ENCODE data around the gene GRIN2A. TPM values are rescaled to one million over a fixed set of nuclear protein-coding genes. Genes with fewer than 3 reads are reported as not detected.

GRIN2A gene
- total RNA-seq, 4 donors from 2014 or later, result 0.32 to 3.6 (median 2.0) TPM

DNA sequence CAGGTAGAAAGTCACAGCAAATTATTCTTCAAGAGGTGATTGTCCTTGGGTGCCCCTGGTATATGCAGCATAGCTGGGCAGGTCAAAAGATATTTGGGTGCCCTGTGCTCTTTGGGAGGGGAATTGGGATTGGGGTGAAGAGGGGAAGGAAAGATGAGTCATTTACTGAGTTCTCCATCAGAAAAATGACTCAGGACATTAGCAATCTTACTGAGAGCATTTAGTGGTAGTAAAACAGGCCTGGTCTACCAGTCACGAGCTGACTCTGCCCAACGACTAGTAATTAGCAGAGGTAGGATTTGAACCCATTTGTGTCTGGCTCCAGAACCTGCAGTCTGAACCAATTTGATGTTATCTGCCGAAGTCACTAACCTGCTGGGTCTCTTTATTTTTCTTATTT is 6.0 kb upstream of the GRIN2A start:
- intact Hi-C loops (cut with DNase I), result loop anchor here (10.0 kb wide), 3 partner anchors 273 to 1023 kb away; no protein-coding TSS in a partner anchor

GRCh38 chr16:10181196-10182162 is 749 bp downstream of the GRIN2A start:
- Histone ChIP-seq H3K36me3 (no peaks in the 10 kb centered on the region), H3K27ac (replicated peaks in 1 of 4) (peak overlapping the region; percentile 9 to 60 (median 38)), H3K4me1 (peaks cover 24 to 45% (median 36%) of the 10 kb centered on the region in 4 donors), H3K9me3 (no peaks in the 10 kb centered on the region), H3K4me3 (peak overlapping the region; percentile 53 to 62 (median 56)), H3K27me3 (peaks cover 0 to 36% (median 4%) of the 10 kb centered on the region in 4 donors)
- TF ChIP-seq CTCF (IDR thresholded peaks at IDR 0.05) (peak; percentile 73 to 97 (median 93)), POLR2AphosphoS5 (IDR thresholded peaks at IDR 0.05) (no peak)
- 4% methylated on average over 37 of the region's 85 CpGs for WGBS
- no peak for DNase-seq (ENCODE audit: extremely low spot score)
- intact Hi-C loops (cut with DNase I), result loop anchor here (2.0 to 10.0 kb wide), 5 partner anchors 151 to 1017 kb away; no protein-coding TSS in a partner anchor

More for the DNA sequence above, 6.0 kb upstream of the GRIN2A start:
- no peak for DNase-seq (ENCODE audit: extremely low spot score)
- Histone ChIP-seq H3K4me1 (peaks cover 1 to 5% (median 4%) of the 10 kb centered on the region in 4 donors), H3K27ac (replicated peaks in 1 of 4) (no peak overlapping the region), H3K27me3 (peaks cover 0 to 22% (median 0%) of the 10 kb centered on the region in 4 donors), H3K4me3 (no peak overlapping the region), H3K9me3 (no peaks in the 10 kb centered on the region), H3K36me3 (no peaks in the 10 kb centered on the region)
- TF ChIP-seq EP300 (IDR thresholded peaks at IDR 0.05) (no peak), POLR2AphosphoS5 (IDR thresholded peaks at IDR 0.05) (no peak), POLR2A (IDR thresholded peaks at IDR 0.05; ENCODE audit: low read depth) (no peak), CTCF (IDR thresholded peaks at IDR 0.05) (no peak)
- WGBS, result 31% methylated on average over 3 of the region's 3 CpGs

GRCh38 chr16:10180771-10181163 is 1.5 kb downstream of the GRIN2A start:
- peaks cover 0 to 36% (median 4%) of the 10 kb centered on the region in 4 donors for H3K27me3 ChIP-seq
- peak overlapping the region in 2 of 4 donors; percentile 6 to 57 for H3K27ac ChIP-seq (replicated peaks in 1 of 4)
- intact Hi-C loops (cut with DNase I), result loop anchor here (2.0 to 10.0 kb wide), 5 partner anchors 150 to 1016 kb away; no protein-coding TSS in a partner anchor
- TF ChIP-seq CTCF (IDR thresholded peaks at IDR 0.05) (peak; percentile 52 to 55 (median 53)), POLR2A (IDR thresholded peaks at IDR 0.05; ENCODE audit: low read depth) (no peak)
- peaks cover 24 to 45% (median 36%) of the 10 kb centered on the region in 4 donors for H3K4me1 ChIP-seq
- WGBS, result 5% methylated on average over 13 of the region's 24 CpGs
- DNase-seq (ENCODE audit: extremely low spot score), result no peak
- no peaks in the 10 kb centered on the region for H3K36me3 ChIP-seq
- peak overlapping the region; percentile 53 to 62 (median 56) for H3K4me3 ChIP-seq
- no peaks in the 10 kb centered on the region for H3K9me3 ChIP-seq

DNA sequence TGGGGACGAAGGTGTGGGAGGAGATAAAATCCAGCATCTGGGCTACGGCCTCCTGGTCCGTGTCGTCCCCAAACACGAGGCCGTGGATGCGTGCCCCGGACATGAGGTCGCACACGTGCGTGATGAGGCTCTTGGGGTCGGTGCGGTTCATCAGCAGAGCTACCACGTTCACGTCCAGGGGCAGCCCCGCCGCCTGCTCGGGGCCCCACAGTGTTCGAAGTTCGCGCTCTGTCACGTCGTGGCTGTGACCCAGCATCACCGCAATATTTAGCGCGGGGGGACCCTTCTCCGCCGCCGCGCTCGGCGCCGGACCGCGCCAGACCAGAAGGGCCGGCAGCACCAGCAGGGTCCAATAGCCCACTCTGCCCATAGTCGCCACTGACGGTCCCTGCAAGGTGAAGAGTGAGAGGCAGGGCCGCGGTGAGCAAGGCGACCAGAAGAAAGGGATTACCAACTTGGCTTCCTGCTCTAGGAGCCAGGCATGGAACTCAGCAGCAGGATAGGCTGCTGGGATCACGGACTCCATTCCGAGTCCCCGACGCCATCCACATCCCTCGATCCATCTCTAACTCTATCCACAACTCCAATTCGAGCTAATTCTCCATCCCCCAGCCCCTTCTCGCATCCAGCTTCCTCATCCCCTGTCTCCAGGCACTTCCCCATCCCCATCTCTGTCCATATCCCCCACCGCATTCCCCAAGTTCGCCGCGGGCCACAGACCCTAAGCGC is 2.0 kb downstream of the GRIN2A start:
- TF ChIP-seq POLR2AphosphoS5 (IDR thresholded peaks at IDR 0.05), result no peak
- no peak for TF ChIP-seq EP300 (IDR thresholded peaks at IDR 0.05)
- TF ChIP-seq CTCF (IDR thresholded peaks at IDR 0.05), result no peak
- no peak for TF ChIP-seq POLR2A (IDR thresholded peaks at IDR 0.05; ENCODE audit: low read depth)
- WGBS, result 48% methylated on average over 49 of the region's 53 CpGs
- H3K4me3 ChIP-seq, result peak overlapping the region; percentile 53 to 62 (median 56)
- intact Hi-C loops (cut with DNase I), result loop anchor here (2.0 to 10.0 kb wide), 5 partner anchors 149 to 1015 kb away; no protein-coding TSS in a partner anchor
- no peaks in the 10 kb centered on the region for H3K36me3 ChIP-seq
- no peaks in the 10 kb centered on the region for H3K9me3 ChIP-seq
- peaks cover 24 to 45% (median 36%) of the 10 kb centered on the region in 4 donors for H3K4me1 ChIP-seq
- no peak for DNase-seq (ENCODE audit: extremely low spot score)
- peak overlapping the region in 3 of 4 donors; percentile 6 to 57 (median 31) for H3K27ac ChIP-seq (replicated peaks in 1 of 4)
- peaks cover 0 to 36% (median 4%) of the 10 kb centered on the region in 4 donors for H3K27me3 ChIP-seq
